T-helper 2 cell treated with Interferon-gamma antibody and Interleukin-4, amounts not matched to agents 5 μg/mL and 100 μg/mL, for 36 hours (primary cell): Measurements from ENCODE around the gene SRSF3.
"Not testable (repeated sequence)": the region's sequence is repeated elsewhere in the genome, so short reads cannot be mapped to it uniquely, and the experiment has no call there.

Experiments used
- DNase-seq: peaks from one replicate; pipeline ENCODE4 v3.0.0; 2021; ENCODE audit warnings: low spot score
- H3K27ac Mint-ChIP-seq: one replicate; pipeline ENCODE4 v1.8.0; 2021; ENCODE audit warnings: mild to moderate bottlenecking, mixed read lengths
- H3K27me3 Mint-ChIP-seq: one replicate; pipeline ENCODE4 v1.8.0; 2021; ENCODE audit warnings: low read depth, mixed read lengths
- H3K36me3 Mint-ChIP-seq: one replicate; pipeline ENCODE4 v1.8.0; 2021; ENCODE audit warnings: low read depth, mixed read lengths
- H3K4me1 Mint-ChIP-seq: one replicate; pipeline ENCODE4 v1.8.0; 2021; ENCODE audit warnings: low read depth, mixed read lengths
- H3K4me3 Mint-ChIP-seq: one replicate; pipeline ENCODE4 v1.8.0; 2022; ENCODE audit warnings: mild to moderate bottlenecking, moderate library complexity, mixed read lengths
- H3K9me3 Mint-ChIP-seq: one replicate; pipeline ENCODE4 v1.8.0; 2021; ENCODE audit warnings: mixed read lengths

SRSF3 gene

DNA sequence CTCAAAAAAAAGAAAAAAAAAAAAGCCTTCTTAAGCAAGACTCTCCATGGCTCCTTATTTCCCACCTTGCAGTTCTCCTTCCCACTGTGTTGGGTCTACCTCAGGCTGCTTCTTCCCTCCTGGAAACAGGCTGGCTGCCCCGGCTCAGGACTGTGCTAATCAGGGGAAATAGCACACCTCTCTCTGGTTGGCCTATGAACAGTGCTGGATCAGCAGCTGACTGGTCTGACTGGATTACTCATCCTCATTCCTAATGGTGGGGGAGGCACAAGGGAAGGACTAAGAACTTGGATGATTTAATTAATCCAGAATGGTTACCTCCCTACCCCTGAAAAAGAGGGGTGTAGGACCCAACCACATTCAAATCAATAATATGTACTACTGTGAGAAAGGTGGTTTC, 3.9 kb upstream of the SRSF3 start:
- DNase-seq, result no peak

DNA sequence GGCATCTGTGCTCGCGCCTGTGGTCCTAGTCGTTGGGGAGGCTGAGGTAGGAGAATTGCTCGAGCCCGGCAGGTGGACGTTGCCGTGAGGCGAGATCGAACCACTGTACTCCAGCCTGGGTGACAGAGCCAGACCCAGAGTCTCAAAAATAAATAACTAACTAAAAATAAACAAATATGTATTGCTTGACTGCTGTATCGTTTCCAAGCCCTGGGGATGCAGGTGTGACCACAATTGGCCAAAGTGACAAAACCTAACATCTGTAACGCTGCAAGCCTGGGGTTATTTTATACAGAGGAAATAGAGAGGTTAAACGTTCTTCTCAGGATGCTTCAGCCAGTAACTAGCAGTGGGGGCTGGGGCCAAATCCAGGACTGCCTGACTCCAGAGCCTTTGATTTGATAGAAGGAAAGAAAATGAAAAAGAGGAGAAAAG, 1.9 kb upstream of the SRSF3 start:
- Mint-ChIP-seq H3K36me3 (peaks cover 30% of the 10 kb centered on the region), H3K4me1 (peaks cover 13% of the 10 kb centered on the region), H3K4me3 (peak overlapping the region; percentile 81), H3K27ac (peak overlapping the region; percentile 93), H3K27me3 (peaks cover 2% of the 10 kb centered on the region), H3K9me3 (no peaks in the 10 kb centered on the region)
- DNase-seq, result no peak

More for the DNA sequence above, 3.9 kb upstream of the SRSF3 start:
- Mint-ChIP-seq H3K9me3 (no peaks in the 10 kb centered on the region), H3K36me3 (peaks cover 10% of the 10 kb centered on the region), H3K27me3 (peaks cover 2% of the 10 kb centered on the region), H3K4me3 (no peak overlapping the region), H3K4me1 (peaks cover 10% of the 10 kb centered on the region), H3K27ac (no peak overlapping the region)

- peaks cover 19% of the 10 kb centered on the region for H3K4me1 Mint-ChIP-seq
- peak; percentile 46 for DNase-seq
- peaks cover 42% of the 10 kb centered on the region for H3K36me3 Mint-ChIP-seq
Observed at GRCh38 chr6:36593569-36594028, 563 bp upstream of the SRSF3 start.

DNA sequence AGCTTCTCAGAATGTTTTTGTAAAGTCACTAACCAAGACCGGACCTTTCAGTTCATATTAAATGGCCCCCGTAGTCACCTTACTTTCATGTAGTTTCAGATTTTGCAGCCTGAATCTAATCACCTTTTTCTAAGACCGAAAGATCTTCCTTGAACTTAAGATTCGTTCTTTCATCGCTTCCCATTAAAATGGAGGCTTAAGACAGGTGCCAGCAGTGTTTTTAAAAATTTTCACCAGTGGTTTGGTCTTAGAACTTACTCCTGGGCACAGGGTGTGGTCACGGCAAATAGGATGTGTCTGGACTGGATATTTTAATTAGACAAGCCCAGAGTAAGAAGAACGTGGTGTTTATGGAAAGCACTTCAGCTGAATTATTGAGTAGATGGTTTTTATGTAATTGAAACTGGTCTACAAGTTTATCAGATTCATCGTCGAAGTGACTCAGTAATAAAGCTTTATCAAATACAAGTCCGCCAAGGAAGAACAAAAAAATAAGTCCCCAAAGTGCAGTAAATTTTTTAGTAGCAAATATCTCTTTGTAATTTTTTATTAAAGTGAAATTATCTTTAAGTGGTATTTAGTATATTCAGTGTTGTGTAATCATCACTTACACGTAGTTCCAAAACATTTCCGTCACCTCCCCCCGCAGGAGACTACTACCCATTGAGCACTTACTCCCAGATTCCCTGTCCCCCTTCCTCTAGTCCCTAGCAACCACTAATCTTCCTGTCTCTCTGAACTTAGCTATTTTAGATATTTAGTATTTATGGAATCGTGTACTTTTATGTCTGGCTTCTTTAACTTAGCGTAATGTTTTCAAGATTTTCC, 868 bp downstream of the SRSF3 start:
- Mint-ChIP-seq H3K36me3 (peaks cover 56% of the 10 kb centered on the region), H3K4me3 (peak overlapping the region; percentile 97)
- DNase-seq, result no peak

More at GRCh38 chr6:36593569-36594028, 563 bp upstream of the SRSF3 start:
- Mint-ChIP-seq H3K27me3 (peaks cover 2% of the 10 kb centered on the region), H3K27ac (peak overlapping the region; percentile 100), H3K4me3 (peak overlapping the region; percentile 97), H3K9me3 (no peaks in the 10 kb centered on the region)

GRCh38 chr6:36596356-36596755, 2.2 kb downstream of the SRSF3 start:
- Mint-ChIP-seq H3K27me3 (peaks cover 2% of the 10 kb centered on the region), H3K9me3 (no peaks in the 10 kb centered on the region), H3K4me3 (peak overlapping the region; percentile 97), H3K36me3 (peaks cover 68% of the 10 kb centered on the region), H3K27ac (peak overlapping the region; percentile 100), H3K4me1 (peaks cover 39% of the 10 kb centered on the region)
- no peak for DNase-seq

More for the DNA sequence above, 868 bp downstream of the SRSF3 start:
- Mint-ChIP-seq H3K9me3 (no peaks in the 10 kb centered on the region), H3K4me1 (peaks cover 34% of the 10 kb centered on the region), H3K27ac (peak overlapping the region; percentile 100), H3K27me3 (peaks cover 2% of the 10 kb centered on the region)

- peak overlapping the region; percentile 97 for H3K4me3 Mint-ChIP-seq
- peak overlapping the region; percentile 52 for H3K27ac Mint-ChIP-seq
- peaks cover 81% of the 10 kb centered on the region for H3K36me3 Mint-ChIP-seq
- peaks cover 2% of the 10 kb centered on the region for H3K27me3 Mint-ChIP-seq
- H3K9me3 Mint-ChIP-seq, result no peaks in the 10 kb centered on the region
- DNase-seq, result no peak
- peaks cover 43% of the 10 kb centered on the region for H3K4me1 Mint-ChIP-seq
Observed at GRCh38 chr6:36597775-36598174, 3.6 kb downstream of the SRSF3 start.

- no peak for DNase-seq
- H3K4me1 Mint-ChIP-seq, result peaks cover 46% of the 10 kb centered on the region
- H3K4me3 Mint-ChIP-seq, result peak overlapping the region; percentile 97
- no peaks in the 10 kb centered on the region for H3K9me3 Mint-ChIP-seq
- H3K27me3 Mint-ChIP-seq, result peaks cover 2% of the 10 kb centered on the region
- H3K36me3 Mint-ChIP-seq, result peaks cover 87% of the 10 kb centered on the region
- H3K27ac Mint-ChIP-seq, result peak overlapping the region; percentile 9
Observed at GRCh38 chr6:36598326-36598725, 4.2 kb downstream of the SRSF3 start.

- Mint-ChIP-seq H3K9me3 (no peaks in the 10 kb centered on the region), H3K4me1 (peaks cover 46% of the 10 kb centered on the region), H3K4me3 (peak overlapping the region; percentile 97), H3K27ac (peak overlapping the region; percentile 77), H3K36me3 (peaks cover 92% of the 10 kb centered on the region), H3K27me3 (peaks cover 2% of the 10 kb centered on the region)
- no peak for DNase-seq
Observed at GRCh38 chr6:36598739-36599318, 4.7 kb downstream of the SRSF3 start.

DNA sequence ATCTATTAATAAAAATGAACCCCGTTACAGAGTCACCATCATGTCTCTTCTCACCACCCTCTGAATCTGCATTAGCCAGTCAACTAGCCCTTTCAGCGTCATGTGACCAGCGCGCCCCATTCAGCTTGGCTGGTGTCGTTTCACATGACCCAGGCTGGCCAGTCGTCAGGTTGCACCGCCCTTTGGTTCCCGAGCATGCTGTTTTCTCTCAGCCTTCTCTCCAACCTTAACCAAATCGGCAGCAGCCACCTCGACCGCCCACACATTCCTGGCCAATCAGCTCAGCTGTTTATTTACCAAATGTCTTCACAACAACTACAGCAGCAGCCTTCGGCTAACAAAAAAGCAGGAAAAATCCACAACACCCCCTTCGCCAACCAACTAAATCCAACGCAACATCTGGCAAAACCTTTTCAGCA, 5.6 kb downstream of the SRSF3 start:
- Mint-ChIP-seq H3K9me3 (no peaks in the 10 kb centered on the region), H3K27me3 (no peaks in the 10 kb centered on the region), H3K36me3 (peaks cover 96% of the 10 kb centered on the region), H3K4me1 (peaks cover 56% of the 10 kb centered on the region), H3K27ac (peak overlapping the region; percentile 69), H3K4me3 (peak overlapping the region; percentile 97)
- peak; percentile 64 for DNase-seq

DNA sequence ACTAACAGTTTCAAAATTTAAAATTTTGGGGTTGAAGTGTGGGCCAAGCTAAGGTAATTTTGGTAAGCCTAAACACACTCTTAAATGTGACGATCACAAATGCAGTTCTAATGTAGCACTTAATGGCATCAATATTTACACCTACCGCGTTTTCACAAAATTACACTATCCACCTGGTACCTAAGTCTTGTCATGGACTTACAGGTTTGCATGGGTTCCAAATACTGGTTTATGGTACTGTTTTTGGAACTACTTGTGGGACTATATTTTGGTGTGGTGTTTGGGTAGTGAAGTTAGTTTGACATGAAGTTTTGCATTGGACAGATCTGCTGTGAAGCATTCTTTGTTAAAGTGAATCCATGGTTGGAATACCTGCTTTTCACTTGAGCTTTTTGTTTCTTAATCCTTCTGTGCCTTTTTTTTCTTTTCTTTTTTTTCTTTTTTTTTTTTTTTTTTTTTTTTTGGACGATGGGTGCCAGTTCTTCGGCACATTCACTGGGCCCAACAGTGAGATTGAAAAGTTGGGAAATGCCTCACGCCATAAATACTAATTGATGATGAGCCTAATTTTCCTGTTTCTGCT, 6.5 kb downstream of the SRSF3 start:
- peak overlapping the region; percentile 97 for H3K4me3 Mint-ChIP-seq
- H3K36me3 Mint-ChIP-seq, result peaks cover 95% of the 10 kb centered on the region
- peaks cover 62% of the 10 kb centered on the region for H3K4me1 Mint-ChIP-seq
- peak overlapping the region; percentile 49 for H3K27ac Mint-ChIP-seq
- DNase-seq, result no peak
- no peaks in the 10 kb centered on the region for H3K9me3 Mint-ChIP-seq
- no peaks in the 10 kb centered on the region for H3K27me3 Mint-ChIP-seq

GRCh38 chr6:36601818-36602217, 7.7 kb downstream of the SRSF3 start:
- H3K4me1 Mint-ChIP-seq, result peaks cover 64% of the 10 kb centered on the region
- H3K9me3 Mint-ChIP-seq, H3K27me3 Mint-ChIP-seq, DNase-seq: not testable (repeated sequence)
- H3K36me3 Mint-ChIP-seq, result peaks cover 93% of the 10 kb centered on the region
- peak overlapping the region; percentile 79 for H3K27ac Mint-ChIP-seq
- H3K4me3 Mint-ChIP-seq, result peak overlapping the region; percentile 70

- no peak for DNase-seq
- H3K9me3 Mint-ChIP-seq, result no peaks in the 10 kb centered on the region
- H3K36me3 Mint-ChIP-seq, result peaks cover 91% of the 10 kb centered on the region
- no peak overlapping the region for H3K4me3 Mint-ChIP-seq
- no peaks in the 10 kb centered on the region for H3K27me3 Mint-ChIP-seq
- peaks cover 59% of the 10 kb centered on the region for H3K4me1 Mint-ChIP-seq
- H3K27ac Mint-ChIP-seq, result no peak overlapping the region
Observed at GRCh38 chr6:36603222-36604089, 9.3 kb downstream of the SRSF3 start.
